ENCODE results near the gene TULP1. TPM values are rescaled to one million over a fixed set of nuclear protein-coding genes. Genes with fewer than 3 reads are reported as not detected.

TULP1 gene
- total and polyA plus RNA-seq, 2 of the 4 experiments (the other 2 are of a cell fraction): not detected

DNA sequence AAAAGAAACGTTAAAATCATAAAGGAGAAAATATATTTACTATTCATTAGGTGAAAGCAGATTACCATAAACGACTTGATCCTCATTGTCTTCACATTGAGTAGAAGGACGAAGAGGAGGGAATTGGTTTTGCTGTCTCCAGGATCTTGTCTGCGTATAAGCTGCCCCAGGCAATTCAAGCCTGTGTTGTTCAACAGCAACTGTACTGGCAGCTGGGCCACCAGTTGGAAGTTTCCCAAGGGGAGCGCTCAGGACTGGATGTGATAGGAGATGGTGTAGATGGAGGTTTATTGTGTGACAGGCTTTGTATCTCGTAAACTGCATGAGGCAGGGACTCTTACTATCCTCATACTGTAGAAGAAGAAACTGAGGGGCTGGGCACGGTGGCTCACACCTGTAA lies 64.5 kb downstream of the TULP1 start:
- DNase-seq (no peak), ATAC-seq (ENCODE audit: low read depth) (no peak)
- no peaks in the 10 kb centered on the region for H3K4me1 ChIP-seq (ENCODE audit: control insufficient read depth, insufficient read depth, low read length)
- WGBS, 2 experiments (ENCODE audit: extremely low coverage in 2 of 2, insufficient read length in 1 of 2): 100% methylated on average over 2 of the region's 7 CpGs; no CpG with 5 or more reads in 1 of the 2 experiments
- peak overlapping the region; percentile 10; the same call in 1 of the 2 replicates for H3K4ac ChIP-seq (ENCODE audit: low read depth, low read length)
- H2AK5ac ChIP-seq (ENCODE audit: low read depth, low read length): peak overlapping the region; percentile 64; the same call in 1 of the 2 replicates
- no peak overlapping the region for H3K9ac ChIP-seq (ENCODE audit: low read depth, low read length)
- H3K36me3 ChIP-seq (ENCODE audit: control insufficient read depth, insufficient read depth, low read length): no peaks in the 10 kb centered on the region
- H4K20me1 ChIP-seq (ENCODE audit: insufficient read depth, low read length): no peaks in the 10 kb centered on the region
- H2BK120ac ChIP-seq (ENCODE audit: low read depth, low read length): peak overlapping the region; percentile 39
- H4K8ac ChIP-seq (ENCODE audit: low read depth in 2 of 2, low read length in 2 of 2): no peak overlapping the region; a peak in 1 of 4 replicates
- in situ Hi-C loops (cut with MboI; ENCODE audit: low sequenced_read_pairs) (no loop called here), intact Hi-C loops (cut with micrococcal nuclease) (no loop called here), dilution Hi-C loops (cut with HindIII; ENCODE audit: low sequenced_read_pairs, unreplicated experiment) (no loop called here)
- CTCF ChIA-PET: interaction anchor here (4.5 kb wide), 1 partner anchor 29 kb away, joined by 20 read pairs; no protein-coding TSS in a partner anchor
- H2BK5ac ChIP-seq (ENCODE audit: low read depth, low read length, poor library complexity, severe bottlenecking): peak overlapping the region; percentile 3
- H4K5ac ChIP-seq (ENCODE audit: low read depth, low read length): no peak overlapping the region
- no peak overlapping the region for H3K4me2 ChIP-seq (ENCODE audit: low read depth, low read length)
- peak overlapping the region; percentile 76 for H2BK20ac ChIP-seq (ENCODE audit: low read depth, low read length)
- no peak overlapping the region for H2AK9ac ChIP-seq (replicated peaks; ENCODE audit: low read depth, low read length, poor library complexity)
- H3K18ac ChIP-seq (ENCODE audit: low read depth, low read length): no peak overlapping the region
- H3K9me1 ChIP-seq (ENCODE audit: insufficient read depth, low read length): no peaks in the 10 kb centered on the region
- peak overlapping the region; percentile 38 for H4K91ac ChIP-seq (ENCODE audit: insufficient read depth, low read depth, low read length)
- H3K9me3 ChIP-seq (ENCODE audit: control insufficient read depth, insufficient read depth, low read length): no peaks in the 10 kb centered on the region
- no peak for TF ChIP-seq POLR2A (IDR thresholded peaks at IDR 0.05; ENCODE audit: low read depth, low read length)
- no peak for TF ChIP-seq RCOR1 (IDR thresholded peaks at IDR 0.05; ENCODE audit: insufficient replicate concordance, low read length)
- no peak for TF ChIP-seq FOS (IDR thresholded peaks at IDR 0.05; ENCODE audit: low read depth, low read length)
- TF ChIP-seq CHD1 (IDR thresholded peaks at IDR 0.05; ENCODE audit: low read depth, low read length): no peak
- TF ChIP-seq, protein P1, sequence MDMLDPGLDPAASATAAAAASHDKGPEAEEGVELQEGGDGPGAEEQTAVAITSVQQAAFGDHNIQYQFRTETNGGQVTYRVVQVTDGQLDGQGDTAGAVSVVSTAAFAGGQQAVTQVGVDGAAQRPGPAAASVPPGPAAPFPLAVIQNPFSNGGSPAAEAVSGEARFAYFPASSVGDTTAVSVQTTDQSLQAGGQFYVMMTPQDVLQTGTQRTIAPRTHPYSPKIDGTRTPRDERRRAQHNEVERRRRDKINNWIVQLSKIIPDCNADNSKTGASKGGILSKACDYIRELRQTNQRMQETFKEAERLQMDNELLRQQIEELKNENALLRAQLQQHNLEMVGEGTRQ (IDR thresholded peaks at IDR 0.05; ENCODE audit: low read depth, low read length): no peak
- no peak for TF ChIP-seq ELK1 (IDR thresholded peaks at IDR 0.05; ENCODE audit: borderline replicate concordance, low read depth, low read length)
- no peak for TF ChIP-seq MAZ (IDR thresholded peaks at IDR 0.05; ENCODE audit: borderline replicate concordance, low read depth, low read length)
- TF ChIP-seq CEBPB (IDR thresholded peaks at IDR 0.05; ENCODE audit: low read depth, low read length): no peak
- TF ChIP-seq MAFK (IDR thresholded peaks at IDR 0.05; ENCODE audit: low read depth, low read length): no peak
- no peak for TF ChIP-seq RFX5 (IDR thresholded peaks at IDR 0.05; ENCODE audit: low read depth, low read length)
- no peak for TF ChIP-seq NFE2L2 (IDR thresholded peaks at IDR 0.05; ENCODE audit: low read depth, low read length)
- no peak for TF ChIP-seq MXI1 (IDR thresholded peaks at IDR 0.05; ENCODE audit: borderline replicate concordance, low read depth, low read length)
- TF ChIP-seq, protein P2, sequence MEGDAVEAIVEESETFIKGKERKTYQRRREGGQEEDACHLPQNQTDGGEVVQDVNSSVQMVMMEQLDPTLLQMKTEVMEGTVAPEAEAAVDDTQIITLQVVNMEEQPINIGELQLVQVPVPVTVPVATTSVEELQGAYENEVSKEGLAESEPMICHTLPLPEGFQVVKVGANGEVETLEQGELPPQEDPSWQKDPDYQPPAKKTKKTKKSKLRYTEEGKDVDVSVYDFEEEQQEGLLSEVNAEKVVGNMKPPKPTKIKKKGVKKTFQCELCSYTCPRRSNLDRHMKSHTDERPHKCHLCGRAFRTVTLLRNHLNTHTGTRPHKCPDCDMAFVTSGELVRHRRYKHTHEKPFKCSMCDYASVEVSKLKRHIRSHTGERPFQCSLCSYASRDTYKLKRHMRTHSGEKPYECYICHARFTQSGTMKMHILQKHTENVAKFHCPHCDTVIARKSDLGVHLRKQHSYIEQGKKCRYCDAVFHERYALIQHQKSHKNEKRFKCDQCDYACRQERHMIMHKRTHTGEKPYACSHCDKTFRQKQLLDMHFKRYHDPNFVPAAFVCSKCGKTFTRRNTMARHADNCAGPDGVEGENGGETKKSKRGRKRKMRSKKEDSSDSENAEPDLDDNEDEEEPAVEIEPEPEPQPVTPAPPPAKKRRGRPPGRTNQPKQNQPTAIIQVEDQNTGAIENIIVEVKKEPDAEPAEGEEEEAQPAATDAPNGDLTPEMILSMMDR (conservative IDR thresholded peaks at IDR 0.05; ENCODE audit: low read depth, low read length): no peak
- TF ChIP-seq BHLHE40 (IDR thresholded peaks at IDR 0.05; ENCODE audit: low read depth, low read length): no peak
- TF ChIP-seq SMC3 (IDR thresholded peaks at IDR 0.05; ENCODE audit: low read depth, low read length): no peak
- no peak for TF ChIP-seq RAD21 (IDR thresholded peaks at IDR 0.05; ENCODE audit: low read length)
- no peak overlapping the region for H3K23ac ChIP-seq (ENCODE audit: low read depth, low read length)
- no TSS peak for BruUV-seq (replicated peaks)
- H3K27ac ChIP-seq (ENCODE audit: insufficient read depth, low read length): no peak overlapping the region
- H3K79me1 ChIP-seq (ENCODE audit: low read depth in 1 of 2, low read length in 2 of 2): peaks cover 3 to 7% of the 10 kb centered on the region in 2 experiments; a peak in 3 of 4 replicates
- POLR2A ChIA-PET (ENCODE audit: unreplicated experiment): no interaction called here
- no peak overlapping the region for H3K14ac ChIP-seq (replicated peaks; ENCODE audit: low read depth, low read length)
- no peak overlapping the region for H3K4me3 ChIP-seq (ENCODE audit: insufficient read depth, low read depth, low read length)
- no peaks in the 10 kb centered on the region for H3K27me3 ChIP-seq (ENCODE audit: control insufficient read depth, insufficient read depth, low read length)
- no peak overlapping the region for H2BK15ac ChIP-seq (ENCODE audit: low read depth, low read length)
- no peak overlapping the region for H2AFZ ChIP-seq (replicated peaks; ENCODE audit: low read length, poor library complexity)
- no peak overlapping the region for H3K56ac ChIP-seq (ENCODE audit: extremely low read depth, insufficient read depth, low read length)

Data from IMR-90 (cell line).